NCI-H226 (cell line): Measurements from ENCODE around the gene MAPK8IP1.

Source experiments
- DNase-seq: peaks from one replicate; pipeline ENCODE4 v3.0.0-alpha.2; 2015

MAPK8IP1 gene

DNA sequence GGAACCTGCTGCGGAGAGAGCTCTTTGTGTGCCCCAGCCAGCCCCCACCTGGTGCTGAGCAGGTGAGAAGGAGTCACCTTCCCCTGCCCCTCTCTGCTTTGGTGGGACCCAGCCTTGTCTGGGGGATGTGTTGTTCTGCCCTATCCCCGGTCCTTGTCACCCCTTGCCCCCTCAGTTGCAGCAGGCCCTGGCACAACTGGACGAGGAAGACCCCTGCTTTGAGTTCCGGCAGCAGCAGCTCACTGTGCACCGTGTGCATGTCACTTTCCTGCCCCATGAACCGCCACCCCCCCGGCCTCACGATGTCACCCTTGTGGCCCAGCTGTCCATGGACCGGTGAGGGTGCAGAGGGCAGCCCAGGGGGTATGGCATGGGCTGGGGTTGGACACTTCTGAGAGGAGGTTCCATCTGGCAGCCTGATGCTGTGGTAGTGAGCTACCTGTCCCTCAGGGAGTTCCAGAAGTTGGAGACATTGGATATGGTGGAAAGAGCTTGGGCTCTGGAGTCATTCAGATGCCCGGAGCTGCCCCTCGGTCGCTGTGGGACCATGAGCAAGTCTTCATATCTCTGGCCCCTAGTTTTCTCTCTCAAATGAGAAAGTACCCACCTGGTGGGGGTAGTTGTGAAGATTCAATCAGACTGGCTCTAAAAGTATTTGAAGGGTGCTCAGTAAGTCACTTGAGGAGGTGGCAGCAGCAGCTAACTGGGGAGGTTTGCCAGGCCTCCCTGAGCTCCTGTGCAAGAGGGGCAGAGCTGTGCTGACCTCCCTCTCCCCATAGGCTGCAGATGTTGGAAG is 41.3 kb downstream of the MAPK8IP1 start:
- DNase-seq, result no peak

GRCh38 chr11:45927332-45927683 is 41.9 kb downstream of the MAPK8IP1 start:
- no peak for DNase-seq

GRCh38 chr11:45927684-45928413 is 42.4 kb downstream of the MAPK8IP1 start:
- no peak for DNase-seq

- no peak for DNase-seq
Measured at GRCh38 chr11:45928535-45929215, 43.2 kb downstream of the MAPK8IP1 start.

GRCh38 chr11:45929486-45930030 is 44.1 kb downstream of the MAPK8IP1 start:
- no peak for DNase-seq

GRCh38 chr11:45930031-45930794 is 44.8 kb downstream of the MAPK8IP1 start:
- DNase-seq, result no peak

DNA sequence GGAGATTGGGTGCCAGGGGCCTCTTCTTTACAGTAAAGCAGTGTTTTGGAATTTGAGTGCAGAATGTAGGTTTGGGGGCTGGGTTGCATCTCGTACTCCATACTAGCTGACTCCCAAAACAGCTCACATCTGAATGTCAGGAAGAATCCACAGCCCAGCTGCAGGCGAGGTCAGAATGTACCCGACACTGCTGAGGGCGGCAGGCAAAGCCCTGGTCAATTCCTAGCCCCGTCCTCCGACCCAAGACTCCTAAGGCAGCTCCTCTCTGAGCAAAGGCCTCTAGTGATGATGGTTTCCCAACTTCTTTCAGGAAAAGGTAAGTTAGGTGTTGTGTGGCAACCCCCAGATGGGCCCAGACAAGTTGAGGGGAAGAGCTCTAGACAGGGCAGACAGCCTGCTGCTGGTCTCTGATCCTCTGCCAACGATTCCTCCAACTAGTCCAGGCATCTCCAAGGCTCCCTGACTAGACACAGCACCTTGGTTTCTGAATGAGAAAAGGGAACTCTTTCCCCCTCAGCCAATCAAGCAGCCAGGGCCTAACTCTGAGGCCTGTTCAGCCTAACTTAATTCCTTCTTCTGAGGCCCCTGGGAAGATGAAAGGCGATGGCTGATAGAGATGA is 45.6 kb downstream of the MAPK8IP1 start:
- no peak for DNase-seq

GRCh38 chr11:45931739-45932138 is 46.3 kb downstream of the MAPK8IP1 start:
- DNase-seq, result no peak

DNA sequence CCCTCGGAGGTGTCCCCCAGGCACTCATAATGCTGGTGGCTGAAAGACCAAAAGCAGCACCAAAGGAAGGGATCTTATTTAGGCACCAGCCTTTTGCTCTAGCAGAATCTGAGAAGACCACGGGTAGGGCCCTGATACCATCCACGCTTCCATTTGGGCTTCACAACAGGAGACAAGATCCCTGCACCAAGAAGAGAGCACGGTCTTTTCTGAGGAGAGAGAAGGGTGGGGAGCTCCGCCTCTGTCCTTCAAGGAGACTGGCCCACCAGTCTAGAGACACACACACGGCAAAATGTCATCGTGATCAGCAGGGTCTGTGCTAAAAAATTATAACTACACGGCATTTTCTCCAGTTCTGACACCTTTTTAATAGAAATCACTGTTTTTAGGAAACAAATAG is 46.8 kb downstream of the MAPK8IP1 start:
- no peak for DNase-seq

DNA sequence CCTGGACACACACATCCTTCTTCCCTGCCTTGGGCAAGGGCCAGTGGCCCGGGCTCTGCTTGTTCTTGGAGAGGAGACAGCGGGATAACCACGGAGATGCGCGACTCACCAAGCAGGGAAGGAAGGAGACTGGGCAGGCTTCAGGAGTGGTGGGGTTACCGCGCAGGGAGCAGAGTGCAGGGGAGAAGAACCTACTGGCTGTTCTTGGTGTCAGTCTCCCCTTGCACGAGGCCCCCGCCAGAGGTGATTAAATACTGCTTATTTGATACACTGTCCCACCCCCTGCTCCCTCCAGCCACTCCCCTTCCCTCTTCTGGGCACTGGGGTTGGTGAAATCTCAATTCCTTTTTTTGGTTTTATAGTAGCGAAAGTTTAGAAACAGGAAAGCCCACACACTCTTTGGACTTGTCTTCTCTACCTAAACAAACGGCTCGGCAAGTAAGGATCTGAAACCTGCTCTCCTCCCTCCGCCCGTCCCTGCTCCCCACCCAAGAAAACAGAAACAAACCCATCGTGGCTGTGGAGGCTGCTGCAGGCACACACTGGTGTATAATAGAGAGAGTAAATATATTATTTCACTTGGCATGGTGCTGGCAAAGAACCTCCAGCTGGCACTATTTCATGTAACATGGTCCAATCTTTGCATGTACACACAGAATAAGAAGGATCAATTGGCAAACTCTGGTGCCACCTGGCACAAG is 47.8 kb downstream of the MAPK8IP1 start:
- peak; percentile 42 for DNase-seq

GRCh38 chr11:45933846-45934579 is 48.6 kb downstream of the MAPK8IP1 start:
- no peak for DNase-seq

DNA sequence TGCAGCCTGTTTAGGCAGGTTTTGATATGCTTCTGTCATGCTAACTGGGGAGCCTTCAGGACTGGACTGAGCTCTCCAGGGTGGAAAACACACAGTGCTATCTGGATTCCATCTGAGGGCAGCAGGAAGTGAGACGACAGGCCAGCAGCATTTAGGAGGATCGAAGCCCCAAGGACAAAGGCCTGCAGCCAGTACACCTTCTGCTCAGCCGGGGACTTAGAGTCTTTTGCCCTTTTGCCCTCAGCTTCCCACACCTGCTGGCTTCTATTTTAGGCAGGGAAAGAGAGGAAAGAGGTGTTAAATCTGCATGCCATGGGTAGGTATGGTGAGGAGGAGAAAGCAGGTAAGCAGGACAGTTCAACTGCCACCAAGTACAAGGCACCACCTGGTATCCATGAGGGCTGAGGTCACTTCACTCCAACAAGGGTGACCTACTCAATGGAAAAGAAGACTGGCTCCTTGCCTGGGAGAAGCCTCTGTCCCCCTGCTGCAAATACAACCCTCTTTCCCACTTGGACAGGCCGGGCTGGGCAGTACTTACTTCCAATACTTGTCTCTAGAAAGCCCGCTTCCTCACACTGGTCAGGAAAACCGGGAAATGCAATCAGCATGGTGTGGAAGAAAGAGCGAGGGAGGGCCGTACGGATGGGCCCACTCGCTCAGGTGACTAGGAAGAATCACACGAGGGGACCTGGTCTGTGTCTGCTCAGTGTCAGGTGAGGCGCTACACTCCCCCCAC is 49.3 kb downstream of the MAPK8IP1 start:
- no peak for DNase-seq

DNA sequence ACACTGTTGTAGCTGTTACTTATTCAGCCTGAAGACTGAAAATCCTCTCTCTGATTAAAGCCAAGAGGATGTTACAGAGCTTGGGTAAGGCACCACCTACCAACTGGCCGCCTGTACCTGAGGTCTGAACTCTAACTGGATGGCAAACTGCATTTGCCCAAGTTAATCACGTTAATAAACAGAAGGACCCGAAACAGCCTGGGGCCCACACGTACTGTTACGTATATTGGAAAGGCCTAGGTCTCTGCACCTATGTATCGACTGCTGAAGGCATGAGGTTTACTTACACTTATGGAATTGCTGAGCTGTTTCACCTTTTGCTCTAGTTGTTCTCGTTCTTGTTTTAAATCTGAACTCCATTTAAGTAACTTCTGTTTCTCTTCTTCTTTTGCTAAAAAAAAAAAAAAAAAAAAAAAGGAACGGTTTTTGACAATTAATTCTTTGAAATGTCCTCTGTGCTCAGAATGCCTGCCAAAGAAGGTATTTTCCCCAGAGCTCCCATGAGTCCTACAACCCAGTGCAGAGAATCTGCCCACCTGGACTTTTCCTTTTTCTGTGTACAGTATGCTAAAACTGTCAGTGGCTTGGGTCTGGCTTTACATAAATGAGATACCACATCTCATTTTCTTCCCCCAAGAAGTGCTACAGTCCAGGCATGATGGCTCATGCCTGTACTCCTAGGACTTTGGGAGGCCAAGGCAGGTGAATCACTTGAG is 50.1 kb downstream of the MAPK8IP1 start:
- DNase-seq, result no peak

GRCh38 chr11:45936511-45937054 is 51.1 kb downstream of the MAPK8IP1 start:
- no peak for DNase-seq

DNA sequence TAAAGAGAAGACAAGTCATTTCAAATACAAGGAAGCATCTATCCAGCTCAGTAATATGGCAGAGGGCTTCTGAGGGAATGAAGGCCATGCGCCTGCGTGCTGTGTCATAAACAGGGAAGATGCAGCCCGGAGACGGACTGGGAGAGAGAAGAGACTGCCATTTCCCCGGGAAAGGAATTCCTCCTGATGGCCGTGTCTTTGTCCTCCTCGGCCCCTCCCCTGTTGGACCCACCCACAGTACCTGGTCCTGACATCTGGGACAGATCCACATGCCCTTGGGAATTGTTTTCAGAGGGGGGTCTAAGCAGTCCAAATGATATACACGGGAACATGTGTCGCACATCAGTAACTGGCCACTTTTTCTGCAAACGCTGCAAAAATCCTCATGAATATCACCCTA is 52.5 kb downstream of the MAPK8IP1 start:
- DNase-seq, result no peak

GRCh38 chr11:45939836-45940235 is 54.4 kb downstream of the MAPK8IP1 start:
- no peak for DNase-seq

DNA sequence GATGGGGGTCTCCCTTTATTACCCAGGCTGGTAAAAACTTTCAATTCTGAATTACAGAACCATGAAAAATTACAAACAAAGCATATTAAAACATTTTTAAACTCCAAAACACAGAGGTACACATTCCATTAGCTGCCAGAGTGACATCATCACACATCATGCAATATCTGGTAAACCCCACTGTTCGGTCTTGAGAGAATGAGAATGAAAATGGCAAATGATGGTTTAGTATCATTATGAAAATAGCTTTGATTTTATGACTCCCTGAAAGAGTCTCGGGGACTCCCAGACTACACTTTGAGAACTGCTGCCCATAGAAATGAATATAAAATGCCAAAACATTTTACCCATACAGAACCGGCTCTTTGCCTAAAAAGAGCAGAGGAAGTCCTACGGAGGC is 55.8 kb downstream of the MAPK8IP1 start:
- no peak for DNase-seq

DNA sequence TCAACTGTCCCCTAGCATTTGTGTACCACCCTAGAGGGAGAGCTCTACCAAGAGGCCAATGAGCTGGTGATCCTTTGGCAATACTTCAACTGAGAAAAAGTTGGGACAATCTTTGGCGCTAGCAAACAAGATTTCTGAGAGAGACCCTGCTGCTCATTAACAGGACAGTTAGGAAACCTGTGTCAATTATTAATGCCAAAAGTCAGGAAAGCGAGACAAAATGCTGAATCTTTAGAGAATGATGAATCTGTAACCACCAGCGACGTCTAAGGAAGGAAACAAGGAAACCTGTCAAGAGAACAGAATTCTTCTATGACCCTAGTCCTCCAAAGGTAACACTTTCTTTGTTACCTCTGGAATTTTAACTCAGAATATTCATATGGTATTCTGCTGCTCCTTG is 56.9 kb downstream of the MAPK8IP1 start:
- DNase-seq, result no peak

DNA sequence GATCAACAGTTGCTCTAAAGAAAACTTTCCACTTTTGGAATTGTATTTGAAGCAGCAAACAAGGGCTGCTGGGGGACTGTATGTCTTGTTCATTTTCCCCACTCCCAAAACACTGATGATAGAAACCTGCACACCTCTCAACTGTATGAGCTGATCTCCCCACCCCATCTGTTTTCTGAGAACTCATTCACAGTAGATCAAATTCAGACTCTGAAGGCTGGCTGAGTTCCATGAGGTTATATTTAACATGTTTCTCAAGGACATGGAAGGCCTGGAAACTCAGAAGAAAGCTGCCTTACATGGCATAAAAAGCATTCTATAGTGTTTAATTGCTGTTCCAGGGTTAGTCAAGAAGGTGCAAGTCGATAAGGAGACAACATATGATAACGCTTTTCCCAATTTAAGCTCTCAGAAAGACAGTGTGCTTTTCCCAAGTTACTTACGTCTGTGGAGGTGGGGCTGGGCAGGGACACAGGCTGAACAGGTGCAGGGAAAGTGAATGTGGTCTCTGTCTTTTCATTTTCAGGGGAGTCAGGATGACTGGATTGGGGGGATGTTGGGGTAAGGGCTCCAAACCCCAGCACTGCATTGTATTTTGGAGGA is 60.0 kb downstream of the MAPK8IP1 start:
- DNase-seq, result no peak
